Measurements from ENCODE around the gene PPP1R27. TPM values are rescaled to one million over a fixed set of nuclear protein-coding genes. Genes with fewer than 3 reads are reported as not detected.
A peak's percentile ranks its signal among the peaks of the same experiment; 100 is the strongest.

The PPP1R27 gene
- polyA plus RNA-seq, 3 donors: 0.22 to 1.5 (median 0.33) TPM

GRCh38 chr17:81831957-81832607 is 2.8 kb downstream of the PPP1R27 start:
- Mint-ChIP-seq H3K4me1 (peaks cover 41% of the 10 kb centered on the region), H3K27ac (peak overlapping the region; percentile 90 to 99 (median 96)), H3K27me3 (ENCODE audit: low read depth in 3 of 3) (peaks cover 0 to 1% (median 0%) of the 10 kb centered on the region in 3 donors), H3K4me3 (peak overlapping the region; percentile 90 to 92), H3K9me3 (peaks cover 0 to 2% (median 0%) of the 10 kb centered on the region in 7 donors), H3K36me3 (peaks cover 0 to 4% of the 10 kb centered on the region in 2 donors)
- no peak for TF ChIP-seq CTCF (IDR thresholded peaks at IDR 0.05)
- H3K4me3 ChIP-seq (replicated peaks in 1 of 3; ENCODE audit: low read depth in 2 of 3, low read length in 3 of 3): peak overlapping the region; percentile 76 to 84 (median 83)
- H3K9ac ChIP-seq (ENCODE audit: insufficient read depth, low read length, poor library complexity, severe bottlenecking): peak overlapping the region; percentile 86
- no peaks in the 10 kb centered on the region for H3K27me3 ChIP-seq (ENCODE audit: control insufficient read depth in 2 of 2, insufficient read depth in 2 of 2, low read length in 2 of 2)
- peak overlapping the region; percentile 94 for H3K4me2 ChIP-seq (replicated peaks; ENCODE audit: extremely low read depth, low read length, poor library complexity, severe bottlenecking)
- H2AFZ ChIP-seq (ENCODE audit: insufficient read depth, low read depth, low read length, poor library complexity, severe bottlenecking): peak overlapping the region; percentile 74
- intact Hi-C loops (cut with micrococcal nuclease): loop anchor here (2.0 to 5.0 kb wide), 3 partner anchors 29 to 40 kb away; partner anchors contain the start of genes ARHGDIA (in 2 of the 2) and P4HB (in 1 of the 2)
- no peaks in the 10 kb centered on the region for H3K9me3 ChIP-seq (replicated peaks in 1 of 2; ENCODE audit: control insufficient read depth in 1 of 2, insufficient read depth in 1 of 2, low read length in 2 of 2)
- peaks cover 43 to 54% of the 10 kb centered on the region in 2 donors for H3K4me1 ChIP-seq (ENCODE audit: control insufficient read depth in 1 of 2, insufficient read depth in 2 of 2, low read length in 2 of 2)
- 6% methylated on average over 18 of the region's 18 CpGs for WGBS (ENCODE audit: insufficient coverage)
- peaks cover 75% of the 10 kb centered on the region for H3K79me2 ChIP-seq (ENCODE audit: insufficient read depth, low read length)
- H4K20me1 ChIP-seq (ENCODE audit: insufficient read depth, low read length): no peaks in the 10 kb centered on the region
- H3K27ac ChIP-seq (ENCODE audit: low read depth in 1 of 2, low read length in 2 of 2): peak overlapping the region; percentile 88 to 90
- peak; percentile 78 to 92 (median 81) for DNase-seq
- H3K36me3 ChIP-seq (replicated peaks in 1 of 2; ENCODE audit: control insufficient read depth in 1 of 2, insufficient read depth in 2 of 2, low read length in 2 of 2): no peaks in the 10 kb centered on the region

- Mint-ChIP-seq H3K4me3 (peak overlapping the region; percentile 90 to 92), H3K9me3 (peaks cover 0 to 2% (median 0%) of the 10 kb centered on the region in 7 donors), H3K36me3 (peaks cover 0 to 4% of the 10 kb centered on the region in 2 donors), H3K27ac (peak overlapping the region; percentile 90 to 99 (median 96)), H3K4me1 (peaks cover 38% of the 10 kb centered on the region), H3K27me3 (ENCODE audit: low read depth in 3 of 3) (peaks cover 0 to 1% (median 0%) of the 10 kb centered on the region in 3 donors)
- Histone ChIP-seq H3K9ac (ENCODE audit: insufficient read depth, low read length, poor library complexity, severe bottlenecking) (peak overlapping the region; percentile 30), H3K9me3 (replicated peaks in 1 of 2; ENCODE audit: control insufficient read depth in 1 of 2, insufficient read depth in 1 of 2, low read length in 2 of 2) (no peaks in the 10 kb centered on the region), H3K27me3 (ENCODE audit: control insufficient read depth in 2 of 2, insufficient read depth in 2 of 2, low read length in 2 of 2) (no peaks in the 10 kb centered on the region), H3K4me2 (replicated peaks; ENCODE audit: extremely low read depth, low read length, poor library complexity, severe bottlenecking) (peak overlapping the region; percentile 94), H3K36me3 (replicated peaks in 1 of 2; ENCODE audit: control insufficient read depth in 1 of 2, insufficient read depth in 2 of 2, low read length in 2 of 2) (no peaks in the 10 kb centered on the region), H4K20me1 (ENCODE audit: insufficient read depth, low read length) (no peaks in the 10 kb centered on the region), H2AFZ (ENCODE audit: insufficient read depth, low read depth, low read length, poor library complexity, severe bottlenecking) (no peak overlapping the region), H3K27ac (ENCODE audit: low read depth in 1 of 2, low read length in 2 of 2) (peak overlapping the region; percentile 88 to 90), H3K4me1 (ENCODE audit: control insufficient read depth in 1 of 2, insufficient read depth in 2 of 2, low read length in 2 of 2) (peaks cover 39 to 49% of the 10 kb centered on the region in 2 donors), H3K79me2 (ENCODE audit: insufficient read depth, low read length) (peaks cover 75% of the 10 kb centered on the region), H3K4me3 (replicated peaks in 1 of 3; ENCODE audit: low read depth in 2 of 3, low read length in 3 of 3) (peak overlapping the region in 1 of 3 experiments; percentile 83)
- DNase-seq: no peak
- no peak for TF ChIP-seq CTCF (IDR thresholded peaks at IDR 0.05)
- WGBS (ENCODE audit: insufficient coverage): 59% methylated on average over 6 of the region's 7 CpGs
- intact Hi-C loops (cut with micrococcal nuclease): loop anchor here in 1 of 2 donors (5.0 kb wide), 1 partner anchor 41 kb away; the partner anchor contains the start of gene ARHGDIA
Measured at GRCh38 chr17:81831563-81831956, 3.3 kb downstream of the PPP1R27 start.
